Stomach (tissue), 4 donors: Measurements from ENCODE around the gene SNX22.

Experiments used
- EP300 ChIP-seq: sonication (generic); formaldehyde crosslinking; IDR thresholded peaks from one replicate; pipeline ENCODE4 v1.6.1; 2017; ENCODE audit warnings: antibody characterized with exemption
- POLR2A ChIP-seq, 4 donors: fragments of 450-650 bp; IDR thresholded peaks; one replicate each; pipeline ENCODE4 v1.6.1; 2016; ENCODE audit warnings: antibody characterized with exemption in 4 of 4, control low read depth in 2 of 4, mild to moderate bottlenecking in 1 of 4, moderate library complexity in 1 of 4
- POLR2AphosphoS5 ChIP-seq, 3 donors: sonication (generic); formaldehyde crosslinking; IDR thresholded peaks; one replicate each; pipeline ENCODE4 v1.6.1; 2016; ENCODE audit warnings: antibody characterized with exemption in 3 of 3
- TF ChIP-seq, protein P1 (sequence below), 7 experiments: fragments of 450-650 bp in 4 of 7; fragments of 200-600 bp in 3 of 7; sonication (generic) in 3 of 7; IDR thresholded peaks; one replicate each; pipeline ENCODE4 v1.5.1; 2016 to 2019; ENCODE audit warnings: antibody characterized with exemption in 7 of 7, control low read depth in 2 of 7, mild to moderate bottlenecking in 1 of 7

GRCh38 chr15:64131547-64131946 is 20.0 kb upstream of the SNX22 start:
- TF ChIP-seq, protein P1, sequence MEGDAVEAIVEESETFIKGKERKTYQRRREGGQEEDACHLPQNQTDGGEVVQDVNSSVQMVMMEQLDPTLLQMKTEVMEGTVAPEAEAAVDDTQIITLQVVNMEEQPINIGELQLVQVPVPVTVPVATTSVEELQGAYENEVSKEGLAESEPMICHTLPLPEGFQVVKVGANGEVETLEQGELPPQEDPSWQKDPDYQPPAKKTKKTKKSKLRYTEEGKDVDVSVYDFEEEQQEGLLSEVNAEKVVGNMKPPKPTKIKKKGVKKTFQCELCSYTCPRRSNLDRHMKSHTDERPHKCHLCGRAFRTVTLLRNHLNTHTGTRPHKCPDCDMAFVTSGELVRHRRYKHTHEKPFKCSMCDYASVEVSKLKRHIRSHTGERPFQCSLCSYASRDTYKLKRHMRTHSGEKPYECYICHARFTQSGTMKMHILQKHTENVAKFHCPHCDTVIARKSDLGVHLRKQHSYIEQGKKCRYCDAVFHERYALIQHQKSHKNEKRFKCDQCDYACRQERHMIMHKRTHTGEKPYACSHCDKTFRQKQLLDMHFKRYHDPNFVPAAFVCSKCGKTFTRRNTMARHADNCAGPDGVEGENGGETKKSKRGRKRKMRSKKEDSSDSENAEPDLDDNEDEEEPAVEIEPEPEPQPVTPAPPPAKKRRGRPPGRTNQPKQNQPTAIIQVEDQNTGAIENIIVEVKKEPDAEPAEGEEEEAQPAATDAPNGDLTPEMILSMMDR (IDR thresholded peaks at IDR 0.05), result no peak
- TF ChIP-seq POLR2A (IDR thresholded peaks at IDR 0.05) (no peak), POLR2AphosphoS5 (IDR thresholded peaks at IDR 0.05) (no peak), EP300 (no peak)
